ENCODE results near the gene RBM33.

The RBM33 gene

DNA sequence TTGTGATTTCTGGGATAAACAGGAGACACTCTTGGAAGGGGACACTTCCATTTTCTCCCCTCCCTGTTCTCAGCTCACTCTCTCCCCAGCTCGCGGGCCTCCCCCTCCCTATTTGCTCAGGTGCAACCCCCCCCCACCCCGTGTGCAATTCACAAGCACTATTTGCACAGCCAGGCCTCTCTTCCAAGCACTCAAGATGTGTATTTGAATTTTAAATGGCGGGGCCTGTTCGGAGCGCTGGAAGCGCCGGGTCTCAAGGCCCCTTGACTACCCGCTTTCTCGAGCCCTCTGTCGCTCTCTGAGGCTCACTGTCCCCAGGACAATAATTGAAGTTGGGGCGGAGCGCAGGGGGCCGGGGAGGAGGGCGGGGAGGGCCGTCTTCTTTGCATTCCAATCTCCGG lies 160.0 kb downstream of the RBM33 start:
- no peaks in the 10 kb centered on the region for H3F3A ChIP-seq (ENCODE audit: insufficient read depth, low read length)
- no peak for DNase-seq
- no peak overlapping the region for H3K9ac ChIP-seq (ENCODE audit: low read length)
- peaks cover 77% of the 10 kb centered on the region for H3K27me3 ChIP-seq (replicated peaks; ENCODE audit: insufficient read depth, low read length)
- peak overlapping the region; percentile 71; the same call in 1 of the 2 replicates for H3K4me2 ChIP-seq (ENCODE audit: low read depth, low read length)
- H3K9me2 ChIP-seq (replicated peaks; ENCODE audit: insufficient read depth, low read length) = no peaks in the 10 kb centered on the region
- peaks cover 10% of the 10 kb centered on the region; the same call in 1 of the 2 replicates for H3K4me1 ChIP-seq (ENCODE audit: low read length)
- H3K27ac ChIP-seq (ENCODE audit: low read length) = no peak overlapping the region
- no peaks in the 10 kb centered on the region for H3K9me3 ChIP-seq (replicated peaks; ENCODE audit: insufficient read depth, low read length)
- no peaks in the 10 kb centered on the region for H3K79me2 ChIP-seq (ENCODE audit: low read length)
- H3K4me3 ChIP-seq (ENCODE audit: low read length) = no peak overlapping the region
- H4K20me1 ChIP-seq (ENCODE audit: insufficient read depth, low read length) = no peaks in the 10 kb centered on the region
- TF ChIP-seq EZH2phosphoT487 (IDR thresholded peaks at IDR 0.05; ENCODE audit: low read length) (no peak), CTCF (IDR thresholded peaks at IDR 0.05; ENCODE audit: low read length) (no peak), EZH2 (optimal IDR thresholded peaks at IDR 0.05; ENCODE audit: low read depth, low read length) (no peak)
- no peak overlapping the region for H2AFZ ChIP-seq (ENCODE audit: low read length)
- H3K36me3 ChIP-seq (replicated peaks; ENCODE audit: insufficient read depth, low read length) = no peaks in the 10 kb centered on the region

- Histone ChIP-seq H3F3A (ENCODE audit: insufficient read depth, low read length) (no peaks in the 10 kb centered on the region), H4K20me1 (ENCODE audit: insufficient read depth, low read length) (no peaks in the 10 kb centered on the region), H3K79me2 (ENCODE audit: low read length) (no peaks in the 10 kb centered on the region), H2AFZ (ENCODE audit: low read length) (peak overlapping the region; percentile 63), H3K9me3 (replicated peaks; ENCODE audit: insufficient read depth, low read length) (no peaks in the 10 kb centered on the region), H3K9me2 (replicated peaks; ENCODE audit: insufficient read depth, low read length) (no peaks in the 10 kb centered on the region), H3K4me1 (ENCODE audit: low read length) (peaks cover 6% of the 10 kb centered on the region; the same call in 1 of the 2 replicates), H3K36me3 (replicated peaks; ENCODE audit: insufficient read depth, low read length) (no peaks in the 10 kb centered on the region), H3K27me3 (replicated peaks; ENCODE audit: insufficient read depth, low read length) (peaks cover 78% of the 10 kb centered on the region), H3K9ac (ENCODE audit: low read length) (no peak overlapping the region), H3K4me3 (ENCODE audit: low read length) (peak overlapping the region; percentile 52), H3K27ac (ENCODE audit: low read length) (no peak overlapping the region), H3K4me2 (ENCODE audit: low read depth, low read length) (peak overlapping the region; percentile 71)
- TF ChIP-seq CTCF (IDR thresholded peaks at IDR 0.05; ENCODE audit: low read length) (peak; percentile 42), EZH2phosphoT487 (IDR thresholded peaks at IDR 0.05; ENCODE audit: low read length) (no peak), EZH2 (optimal IDR thresholded peaks at IDR 0.05; ENCODE audit: low read depth, low read length) (no peak)
- peak; percentile 57 for DNase-seq
These were observed 160.7 kb downstream of the RBM33 start for GRCh38 chr7:155804897-155805825.

GRCh38 chr7:155805826-155806095 lies 161.3 kb downstream of the RBM33 start:
- Histone ChIP-seq H3K9me3 (replicated peaks; ENCODE audit: insufficient read depth, low read length) (no peaks in the 10 kb centered on the region), H3K4me1 (ENCODE audit: low read length) (peaks cover 3% of the 10 kb centered on the region; the same call in 1 of the 2 replicates), H3K4me3 (ENCODE audit: low read length) (peak overlapping the region; percentile 52), H3K27ac (ENCODE audit: low read length) (no peak overlapping the region), H3K36me3 (replicated peaks; ENCODE audit: insufficient read depth, low read length) (no peaks in the 10 kb centered on the region), H3K4me2 (ENCODE audit: low read depth, low read length) (peak overlapping the region; percentile 71), H3K9me2 (replicated peaks; ENCODE audit: insufficient read depth, low read length) (no peaks in the 10 kb centered on the region), H3K79me2 (ENCODE audit: low read length) (no peaks in the 10 kb centered on the region), H3F3A (ENCODE audit: insufficient read depth, low read length) (no peaks in the 10 kb centered on the region), H3K9ac (ENCODE audit: low read length) (no peak overlapping the region), H3K27me3 (replicated peaks; ENCODE audit: insufficient read depth, low read length) (peaks cover 84% of the 10 kb centered on the region), H2AFZ (ENCODE audit: low read length) (peak overlapping the region; percentile 63), H4K20me1 (ENCODE audit: insufficient read depth, low read length) (no peaks in the 10 kb centered on the region)
- no peak for DNase-seq
- TF ChIP-seq CTCF (IDR thresholded peaks at IDR 0.05; ENCODE audit: low read length) (no peak), EZH2 (optimal IDR thresholded peaks at IDR 0.05; ENCODE audit: low read depth, low read length) (no peak), EZH2phosphoT487 (IDR thresholded peaks at IDR 0.05; ENCODE audit: low read length) (no peak)
